Measurements from ENCODE around the gene PTCD3. TPM values are rescaled to one million over a fixed set of nuclear protein-coding genes. Genes with fewer than 3 reads are reported as not detected.

PTCD3 gene
- polyA plus RNA-seq, 1 experiment: 31.6 TPM

- Histone ChIP-seq H3K36me3 (ENCODE audit: control insufficient read depth, insufficient read depth, low read length) (peaks cover 21% of the 10 kb centered on the region), H3K27me3 (ENCODE audit: control insufficient read depth, insufficient read depth, low read length) (no peaks in the 10 kb centered on the region), H3K4me3 (ENCODE audit: low read depth, low read length) (no peak overlapping the region)
- DNase-seq (ENCODE audit: low read depth): no peak
- ChIA-PET CTCF (interaction anchor here (0.9 to 1.6 kb wide), 3 partner anchors 38 to 247 kb away, joined by 4 to 7 read pairs (median 5); partner anchors contain the start of gene ST3GAL5), POLR2A (no interaction called here)
- TF ChIP-seq, protein P1, sequence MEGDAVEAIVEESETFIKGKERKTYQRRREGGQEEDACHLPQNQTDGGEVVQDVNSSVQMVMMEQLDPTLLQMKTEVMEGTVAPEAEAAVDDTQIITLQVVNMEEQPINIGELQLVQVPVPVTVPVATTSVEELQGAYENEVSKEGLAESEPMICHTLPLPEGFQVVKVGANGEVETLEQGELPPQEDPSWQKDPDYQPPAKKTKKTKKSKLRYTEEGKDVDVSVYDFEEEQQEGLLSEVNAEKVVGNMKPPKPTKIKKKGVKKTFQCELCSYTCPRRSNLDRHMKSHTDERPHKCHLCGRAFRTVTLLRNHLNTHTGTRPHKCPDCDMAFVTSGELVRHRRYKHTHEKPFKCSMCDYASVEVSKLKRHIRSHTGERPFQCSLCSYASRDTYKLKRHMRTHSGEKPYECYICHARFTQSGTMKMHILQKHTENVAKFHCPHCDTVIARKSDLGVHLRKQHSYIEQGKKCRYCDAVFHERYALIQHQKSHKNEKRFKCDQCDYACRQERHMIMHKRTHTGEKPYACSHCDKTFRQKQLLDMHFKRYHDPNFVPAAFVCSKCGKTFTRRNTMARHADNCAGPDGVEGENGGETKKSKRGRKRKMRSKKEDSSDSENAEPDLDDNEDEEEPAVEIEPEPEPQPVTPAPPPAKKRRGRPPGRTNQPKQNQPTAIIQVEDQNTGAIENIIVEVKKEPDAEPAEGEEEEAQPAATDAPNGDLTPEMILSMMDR (IDR thresholded peaks at IDR 0.05; ENCODE audit: insufficient read depth, low read depth, low read length): no peak
These were observed 31.8 kb upstream of the PTCD3 start for GRCh38 chr2:86074256-86074655.

GRCh38 chr2:86074811-86075210, 31.2 kb upstream of the PTCD3 start:
- ChIA-PET POLR2A (no interaction called here), CTCF (interaction anchor here (0.9 to 1.6 kb wide), 3 partner anchors 39 to 248 kb away, joined by 4 to 7 read pairs (median 5); partner anchors contain the start of gene ST3GAL5)
- no peak overlapping the region for H3K4me3 ChIP-seq (ENCODE audit: low read depth, low read length)
- H3K27me3 ChIP-seq (ENCODE audit: control insufficient read depth, insufficient read depth, low read length): no peaks in the 10 kb centered on the region
- TF ChIP-seq, protein P1 (IDR thresholded peaks at IDR 0.05; ENCODE audit: insufficient read depth, low read depth, low read length): no peak
- H3K36me3 ChIP-seq (ENCODE audit: control insufficient read depth, insufficient read depth, low read length): peaks cover 20% of the 10 kb centered on the region
- DNase-seq (ENCODE audit: low read depth): no peak

DNA sequence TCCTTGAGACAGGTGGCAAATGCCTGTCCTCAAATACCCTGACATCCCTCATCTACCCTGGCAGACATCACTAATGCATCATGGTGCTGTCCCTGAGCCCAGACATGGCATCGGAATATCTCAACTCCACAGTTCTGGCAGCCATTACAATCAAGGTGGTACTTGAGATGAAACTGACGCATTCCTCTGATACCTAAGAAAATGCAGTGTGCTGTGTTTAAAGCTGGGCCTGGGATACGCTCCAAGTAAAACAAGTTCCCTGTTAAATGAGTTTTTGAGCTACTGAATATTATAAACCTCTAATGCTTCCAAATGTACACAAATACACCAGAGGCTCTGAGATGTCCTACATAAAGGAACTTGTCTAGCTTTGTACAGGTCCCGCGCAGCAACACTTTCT, 30.1 kb upstream of the PTCD3 start:
- DNase-seq (ENCODE audit: low read depth): no peak
- CTCF ChIA-PET: interaction anchor here (6.0 to 8.2 kb wide), 2 partner anchors 189 to 251 kb away, joined by 79 to 354 read pairs; partner anchors contain the start of gene ST3GAL5
- no peaks in the 10 kb centered on the region for H3K27me3 ChIP-seq (ENCODE audit: control insufficient read depth, insufficient read depth, low read length)
- peaks cover 17% of the 10 kb centered on the region for H3K36me3 ChIP-seq (ENCODE audit: control insufficient read depth, insufficient read depth, low read length)
- no peak overlapping the region for H3K4me3 ChIP-seq (ENCODE audit: low read depth, low read length)
- POLR2A ChIA-PET: no interaction called here
- TF ChIP-seq, protein P1 (IDR thresholded peaks at IDR 0.05; ENCODE audit: insufficient read depth, low read depth, low read length): no peak

DNA sequence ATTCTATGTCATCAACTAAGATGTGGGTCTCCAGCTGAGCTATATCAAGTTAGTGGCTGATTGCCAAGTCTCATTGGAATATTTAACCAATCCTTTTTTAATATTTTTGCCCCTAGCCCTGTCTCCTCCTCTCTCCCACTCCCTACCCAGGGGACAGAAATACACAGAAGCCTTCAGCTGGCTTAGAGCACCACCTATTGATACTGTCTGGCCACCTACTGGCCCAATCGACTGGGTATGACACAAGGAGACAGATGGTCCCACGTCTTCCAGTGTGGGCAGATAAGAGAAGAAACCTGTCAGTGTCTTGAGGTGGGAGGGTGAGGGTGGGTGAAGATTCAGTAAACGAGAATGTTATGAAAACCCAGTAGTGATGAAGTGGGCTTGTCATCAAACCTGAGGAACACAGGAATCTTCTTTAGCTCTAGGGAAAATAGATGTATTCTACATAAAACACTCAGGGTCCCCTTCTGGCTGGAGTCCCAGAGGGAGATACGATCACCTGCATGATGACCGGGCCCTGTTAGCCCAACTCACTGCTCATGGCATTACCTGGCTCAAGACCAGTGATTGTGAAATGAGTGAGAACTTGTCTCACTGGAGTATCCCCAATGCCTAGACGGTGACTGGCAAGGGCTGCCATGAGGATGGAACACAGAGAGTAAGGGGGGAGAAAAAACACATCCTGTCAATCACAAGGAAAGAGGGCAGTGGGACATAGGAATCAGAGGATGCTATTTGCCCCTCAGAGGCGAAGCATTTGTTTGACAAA, 27.1 kb upstream of the PTCD3 start:
- ChIA-PET POLR2A (no interaction called here), CTCF (interaction anchor here (0.6 to 8.2 kb wide), 48 partner anchors 10 to 442 kb away, joined by 3 to 354 read pairs (median 6); partner anchors contain the start of genes POLR1A, PTCD3 and ST3GAL5)
- no peak overlapping the region for H3K4me3 ChIP-seq (ENCODE audit: low read depth, low read length)
- TF ChIP-seq, protein P1 (IDR thresholded peaks at IDR 0.05; ENCODE audit: insufficient read depth, low read depth, low read length): peak; percentile 68
- H3K27me3 ChIP-seq (ENCODE audit: control insufficient read depth, insufficient read depth, low read length): no peaks in the 10 kb centered on the region
- H3K36me3 ChIP-seq (ENCODE audit: control insufficient read depth, insufficient read depth, low read length): peaks cover 16% of the 10 kb centered on the region
- no peak for DNase-seq (ENCODE audit: low read depth)

All from BJ (cell line).